ENCODE results near the gene BCL11A.

GRCh38 chr2:60560734-60561644 lies 7.5 kb upstream of the BCL11A start:
- no peak for TF ChIP-seq POLR2A (IDR thresholded peaks at IDR 0.05)
- TF ChIP-seq, protein P1, sequence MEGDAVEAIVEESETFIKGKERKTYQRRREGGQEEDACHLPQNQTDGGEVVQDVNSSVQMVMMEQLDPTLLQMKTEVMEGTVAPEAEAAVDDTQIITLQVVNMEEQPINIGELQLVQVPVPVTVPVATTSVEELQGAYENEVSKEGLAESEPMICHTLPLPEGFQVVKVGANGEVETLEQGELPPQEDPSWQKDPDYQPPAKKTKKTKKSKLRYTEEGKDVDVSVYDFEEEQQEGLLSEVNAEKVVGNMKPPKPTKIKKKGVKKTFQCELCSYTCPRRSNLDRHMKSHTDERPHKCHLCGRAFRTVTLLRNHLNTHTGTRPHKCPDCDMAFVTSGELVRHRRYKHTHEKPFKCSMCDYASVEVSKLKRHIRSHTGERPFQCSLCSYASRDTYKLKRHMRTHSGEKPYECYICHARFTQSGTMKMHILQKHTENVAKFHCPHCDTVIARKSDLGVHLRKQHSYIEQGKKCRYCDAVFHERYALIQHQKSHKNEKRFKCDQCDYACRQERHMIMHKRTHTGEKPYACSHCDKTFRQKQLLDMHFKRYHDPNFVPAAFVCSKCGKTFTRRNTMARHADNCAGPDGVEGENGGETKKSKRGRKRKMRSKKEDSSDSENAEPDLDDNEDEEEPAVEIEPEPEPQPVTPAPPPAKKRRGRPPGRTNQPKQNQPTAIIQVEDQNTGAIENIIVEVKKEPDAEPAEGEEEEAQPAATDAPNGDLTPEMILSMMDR (IDR thresholded peaks at IDR 0.05), result peak; percentile 31 to 58 (median 37)

Measured in esophagus squamous epithelium (tissue), 4 donors.